HG02938 (cell line): Measurements from ENCODE around the gene OR10W1.

Source experiments
- ATAC-seq: cut with Tn5 transposase; IDR thresholded peaks from one replicate; pipeline ENCODE4 v1.9.1; 2021; ENCODE audit warnings: mild to moderate bottlenecking, moderate library complexity; ENCODE audit not compliant: unreplicated experiment

The OR10W1 gene, protein sequence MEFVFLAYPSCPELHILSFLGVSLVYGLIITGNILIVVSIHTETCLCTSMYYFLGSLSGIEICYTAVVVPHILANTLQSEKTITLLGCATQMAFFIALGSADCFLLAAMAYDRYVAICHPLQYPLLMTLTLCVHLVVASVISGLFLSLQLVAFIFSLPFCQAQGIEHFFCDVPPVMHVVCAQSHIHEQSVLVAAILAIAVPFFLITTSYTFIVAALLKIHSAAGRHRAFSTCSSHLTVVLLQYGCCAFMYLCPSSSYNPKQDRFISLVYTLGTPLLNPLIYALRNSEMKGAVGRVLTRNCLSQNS

DNA sequence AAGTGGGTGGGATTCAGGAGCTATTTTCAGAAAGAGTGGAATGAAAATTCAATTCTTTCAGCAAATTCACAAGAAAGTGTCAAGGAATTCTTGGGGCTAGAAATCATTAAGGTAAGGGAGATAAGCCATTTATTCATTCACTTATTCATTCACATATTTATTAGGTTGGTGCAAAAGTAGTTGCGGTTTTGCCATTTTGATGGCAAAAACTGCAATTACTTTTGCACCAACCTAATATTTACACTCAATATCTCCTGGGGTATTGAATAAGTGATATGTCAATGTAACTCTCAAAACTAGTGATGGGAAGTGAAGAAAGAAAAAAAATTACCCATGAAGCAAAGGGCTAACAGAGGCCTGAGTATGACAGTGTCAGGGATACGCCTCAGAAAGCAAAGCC is at the start of gene OR10W1:
TSS of gene OR10W1 (minus strand) at position 119 of the 400 bp plus-strand sequence. CDS start 402 bp downstream, outside the sequence.
- ATAC-seq, result no peak

DNA sequence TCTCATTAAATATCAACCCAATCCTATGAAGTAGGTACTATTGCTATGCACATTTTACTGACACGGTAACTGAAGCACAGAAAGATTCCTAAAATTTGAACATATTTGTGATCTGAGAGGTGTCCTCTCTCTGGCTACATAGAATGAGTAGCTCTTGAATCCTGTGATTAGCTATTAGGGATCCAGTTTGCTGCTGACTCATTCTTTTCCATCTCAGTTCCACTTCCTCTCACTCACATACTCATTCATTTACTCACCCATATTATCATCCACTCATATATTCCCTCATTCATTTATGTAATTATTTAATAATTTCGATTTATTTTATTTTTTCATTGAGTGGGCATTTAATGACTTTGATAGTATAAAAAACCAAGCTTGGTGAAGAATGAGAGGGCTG is 48.1 kb upstream of the OR10W1 start:
- ATAC-seq, result no peak

DNA sequence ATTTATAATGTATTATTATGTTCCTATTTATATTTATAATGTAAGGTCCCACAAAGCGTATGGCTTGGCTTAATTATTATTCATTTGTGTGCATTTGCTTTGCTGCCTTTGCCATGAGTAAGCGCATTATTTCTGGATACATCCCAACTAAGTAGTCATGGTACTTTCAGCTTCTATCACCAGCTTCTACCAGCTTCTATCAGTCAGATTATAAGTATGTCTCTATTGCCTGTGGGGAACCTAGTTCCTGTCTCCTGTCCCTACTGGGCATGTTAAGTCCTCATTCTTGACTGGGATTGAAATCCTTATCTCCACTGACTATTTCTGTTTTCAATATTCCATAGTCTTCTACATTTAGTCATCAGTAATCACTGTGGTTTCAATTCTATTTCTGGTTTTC is 33.5 kb upstream of the OR10W1 start:
- ATAC-seq, result no peak

DNA sequence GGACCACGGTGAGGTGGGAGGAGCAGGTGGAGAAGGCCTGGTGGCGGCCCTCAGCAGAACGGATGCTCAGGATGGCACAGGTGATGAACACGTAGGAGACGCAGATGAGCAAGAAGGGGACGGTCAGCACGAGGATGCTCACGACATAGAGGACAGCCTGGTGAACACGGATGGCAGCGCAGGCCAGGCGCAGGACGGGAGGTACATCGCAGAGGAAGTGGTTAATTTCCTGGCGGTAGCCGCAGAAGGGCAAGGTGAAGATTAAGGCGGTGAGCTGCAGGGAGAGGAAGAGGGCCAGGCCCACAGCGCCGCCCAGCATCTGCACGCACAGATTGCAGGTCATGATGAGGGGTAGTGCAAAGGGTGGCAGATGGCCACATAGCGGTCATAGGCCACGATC is 24.0 kb upstream of the OR10W1 start:
- ATAC-seq, result no peak

DNA sequence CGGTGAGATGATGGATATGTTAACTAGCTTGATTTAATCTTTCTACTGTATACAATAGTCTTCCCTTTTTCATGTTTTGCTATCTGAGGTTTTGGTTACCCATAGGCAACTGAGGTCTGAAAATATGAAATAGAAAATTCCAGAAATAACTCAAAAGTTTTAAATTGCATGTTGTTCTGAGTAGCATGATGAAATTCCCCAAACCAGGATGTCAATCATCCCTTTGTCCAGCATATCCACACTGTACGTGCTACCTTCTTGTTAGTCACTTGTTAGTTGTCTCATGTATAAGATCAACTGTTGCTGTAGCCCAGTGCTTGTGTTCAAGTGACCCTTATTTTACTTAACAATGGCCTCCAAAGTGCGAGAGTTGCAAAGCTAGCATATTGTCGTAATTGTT is 21.2 kb upstream of the OR10W1 start:
- ATAC-seq, result no peak

DNA sequence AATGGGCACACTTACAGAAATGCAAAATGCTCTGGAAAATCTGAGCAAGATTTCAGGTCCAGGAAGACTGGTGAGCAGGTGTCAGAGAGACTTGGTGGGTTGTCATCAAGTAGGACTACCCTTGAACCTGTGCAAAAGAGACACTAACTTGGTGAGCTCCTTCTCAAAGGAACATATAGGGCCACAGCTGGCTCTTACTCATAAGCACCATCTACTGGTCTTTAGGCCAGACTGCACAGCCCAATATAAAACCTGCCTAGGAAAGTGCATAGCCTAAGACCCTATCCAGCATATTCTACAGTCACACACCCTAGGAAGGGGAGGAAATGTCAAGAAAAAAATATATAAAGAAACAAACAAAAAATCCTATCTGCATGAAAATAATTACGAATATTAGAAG is 18.2 kb upstream of the OR10W1 start:
- peak; percentile 81 for ATAC-seq

DNA sequence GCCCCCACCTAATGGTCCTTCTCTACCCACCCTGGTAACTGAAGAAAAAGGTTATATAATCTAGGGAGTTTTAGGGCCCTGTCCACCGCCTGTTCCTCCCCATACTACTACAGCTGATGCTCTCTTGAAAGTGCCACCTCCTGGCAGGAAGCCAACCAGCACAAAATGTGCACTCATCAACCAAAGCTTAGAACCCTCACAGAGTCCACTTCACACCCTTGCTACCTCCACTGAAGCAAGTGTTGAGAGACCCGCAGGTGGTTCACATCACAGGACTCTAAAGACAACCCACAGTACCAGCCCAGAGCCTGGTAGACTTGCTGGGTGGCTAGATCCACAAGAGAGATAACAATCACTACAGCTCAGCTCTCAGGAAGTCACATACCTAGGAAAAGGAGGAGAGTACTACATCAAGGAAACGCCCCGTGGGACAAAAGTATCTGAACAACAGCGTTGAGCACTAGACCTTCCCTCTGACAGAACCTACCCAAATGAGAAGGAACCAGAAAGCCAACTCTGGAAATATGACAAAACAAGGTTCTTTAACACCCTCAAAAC is 17.5 kb upstream of the OR10W1 start:
- no peak for ATAC-seq

DNA sequence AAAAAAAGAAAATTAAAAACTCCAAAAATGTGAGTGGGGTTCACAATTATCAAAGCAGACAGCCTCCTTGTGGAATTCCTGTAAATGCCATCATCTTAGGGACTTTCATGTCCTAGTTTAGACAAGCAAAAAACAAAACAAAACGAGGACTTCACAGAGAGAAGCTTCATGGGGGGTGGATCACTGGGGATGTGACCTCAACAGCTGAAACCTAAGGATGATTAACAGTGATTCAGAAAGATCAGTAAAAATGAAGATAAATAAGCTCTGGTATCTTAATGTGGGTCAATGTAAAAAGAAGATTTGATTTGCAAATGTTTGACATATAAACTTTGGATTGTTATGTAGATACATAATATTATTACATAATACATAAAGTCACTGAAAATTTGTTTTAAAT is 8.1 kb upstream of the OR10W1 start:
- no peak for ATAC-seq

DNA sequence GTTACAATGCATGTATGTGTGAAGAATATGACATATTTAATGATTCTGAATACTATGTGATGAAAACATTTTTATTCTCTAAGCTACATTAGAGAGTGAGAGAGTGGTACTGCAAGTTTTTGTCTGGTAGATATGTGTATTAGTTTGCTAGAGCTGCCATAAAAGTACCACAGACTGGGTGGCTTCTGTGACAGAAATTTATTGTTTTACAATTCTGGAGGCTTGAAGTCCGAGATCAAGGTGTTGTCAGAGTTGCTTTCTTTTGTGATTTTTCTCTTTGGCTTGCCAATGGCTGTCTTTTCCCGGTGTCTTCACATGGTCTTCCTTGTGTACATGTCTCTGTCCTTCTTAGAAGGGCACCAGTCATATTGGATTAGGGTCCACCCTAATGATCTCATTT is 6.9 kb upstream of the OR10W1 start:
- no peak for ATAC-seq

DNA sequence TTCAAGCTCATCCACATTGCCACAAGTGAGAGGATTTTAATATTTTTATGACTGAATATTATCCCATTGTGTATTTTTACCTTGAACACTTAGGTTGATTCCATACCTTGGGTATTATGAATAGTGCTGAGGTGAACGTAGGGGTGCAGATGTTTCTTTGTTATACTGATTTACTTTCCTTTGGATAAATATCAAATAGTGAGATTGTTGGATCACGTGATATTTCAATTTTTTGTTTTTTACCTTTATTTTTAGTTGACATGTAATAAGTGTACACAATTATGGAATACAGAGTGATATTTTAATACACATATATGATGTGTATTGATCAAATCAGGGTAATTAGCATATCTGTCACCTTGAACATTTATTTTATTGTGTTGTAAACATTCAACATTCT is 8.1 kb downstream of the OR10W1 start:
- no peak for ATAC-seq

DNA sequence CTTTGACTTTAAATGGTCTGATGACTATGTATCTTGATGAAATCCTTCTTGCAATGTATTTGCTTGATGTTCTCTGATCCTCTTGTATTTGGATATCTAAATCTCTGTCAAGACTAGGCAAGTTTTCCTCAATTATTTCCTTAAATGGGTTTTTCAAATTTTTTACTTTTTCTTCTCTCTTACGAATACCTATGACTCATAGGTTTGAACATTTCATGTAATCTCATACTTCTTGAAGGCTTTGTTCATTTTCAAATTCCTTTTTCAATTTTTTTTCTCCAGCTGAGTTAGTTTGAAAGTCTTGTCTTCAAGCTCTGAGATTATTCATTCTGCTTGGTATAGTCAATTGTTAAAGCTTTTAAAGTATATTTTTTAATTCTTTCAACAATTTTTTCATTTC is 13.1 kb downstream of the OR10W1 start:
- no peak for ATAC-seq

DNA sequence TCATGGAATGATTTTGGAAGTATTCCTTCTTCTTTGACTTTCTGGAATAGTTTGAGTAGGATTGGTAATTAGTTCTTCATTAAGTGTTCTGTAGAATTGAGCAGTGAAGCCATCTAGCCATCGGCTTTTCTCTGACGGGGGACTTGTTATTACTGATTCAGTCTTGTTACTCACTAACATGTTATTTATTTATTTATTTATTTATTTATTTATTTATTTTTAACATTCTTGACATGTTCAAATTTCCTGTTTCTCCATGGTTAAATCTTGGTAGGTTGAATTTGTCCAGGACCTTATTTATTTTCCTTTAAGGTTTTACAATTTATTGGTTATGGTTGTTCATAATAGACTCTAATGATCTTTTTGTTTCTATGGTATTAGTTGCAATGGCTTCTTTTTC is 24.1 kb downstream of the OR10W1 start:
- ATAC-seq, result no peak

DNA sequence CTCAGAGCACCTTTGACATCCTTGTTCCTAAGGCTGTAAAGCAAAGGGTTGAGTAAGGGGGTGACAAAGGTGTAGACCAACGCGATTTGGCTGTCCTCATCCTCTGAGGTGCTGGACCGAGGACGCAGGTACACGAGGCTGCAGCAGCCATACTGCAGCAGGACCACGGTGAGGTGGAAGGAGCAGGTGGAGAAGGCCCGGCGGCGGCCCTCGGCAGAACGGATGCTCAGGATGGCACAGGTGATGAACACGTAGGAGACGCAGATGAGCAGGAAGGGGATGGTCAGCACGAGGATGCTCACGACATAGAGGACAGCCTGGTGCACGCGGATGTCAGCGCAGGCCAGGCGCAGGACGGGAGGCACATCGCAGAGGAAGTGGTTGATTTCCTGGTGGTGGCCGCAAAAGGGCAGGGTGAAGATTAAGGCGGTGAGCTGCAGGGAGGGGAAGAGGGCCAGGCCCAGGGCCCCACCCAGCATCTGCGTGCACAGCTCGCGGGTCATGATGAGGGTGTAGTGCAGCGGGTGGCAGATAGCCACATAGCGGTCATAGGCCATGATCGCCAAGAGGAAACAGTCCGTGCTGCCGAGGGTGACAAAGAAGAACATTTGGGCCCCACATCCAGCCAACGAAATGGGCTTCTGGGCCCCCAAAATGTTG is 40.0 kb downstream of the OR10W1 start:
- no peak for ATAC-seq

DNA sequence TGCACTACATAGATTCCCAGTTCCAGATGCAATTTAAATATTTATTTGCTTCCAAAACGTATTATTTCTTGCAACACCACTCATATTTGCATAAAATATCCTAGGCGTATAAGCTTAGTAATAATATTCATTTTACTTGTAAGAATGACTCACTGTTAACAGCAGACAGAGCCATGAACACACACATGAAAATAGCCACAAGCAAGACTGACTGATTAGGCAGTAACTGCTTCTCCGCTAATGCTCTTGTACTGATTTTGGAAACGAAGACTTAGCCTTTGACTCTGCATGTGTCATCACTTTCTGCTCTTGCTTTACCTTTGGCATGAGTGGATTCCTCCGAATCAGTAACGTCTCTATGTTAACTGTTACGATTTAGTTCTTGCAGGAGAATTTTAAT is 45.3 kb downstream of the OR10W1 start:
- ATAC-seq, result no peak
